ENCODE measurements around the gene HMG20B. TPM values are rescaled to one million over a fixed set of nuclear protein-coding genes. Genes with fewer than 3 reads are reported as not detected.

The HMG20B gene
- total RNA-seq, 3 donors from 2014 or later = 120 to 142 (median 127) TPM

GRCh38 chr19:3539756-3540118 lies 33.0 kb upstream of the HMG20B start:
- no peak for TF ChIP-seq CTCF (IDR thresholded peaks at IDR 0.05)
- TF ChIP-seq POLR2AphosphoS5 (IDR thresholded peaks at IDR 0.05) = no peak
- TF ChIP-seq POLR2A (IDR thresholded peaks at IDR 0.05) = no peak
- Histone ChIP-seq H3K27me3 (no peaks in the 10 kb centered on the region), H3K36me3 (peaks cover 4% of the 10 kb centered on the region), H3K27ac (no peak overlapping the region), H3K4me1 (peaks cover 5 to 13% of the 10 kb centered on the region in 2 donors), H3K4me3 (no peak overlapping the region), H3K9me3 (no peaks in the 10 kb centered on the region)
- no peak for DNase-seq (ENCODE audit: low spot score in 2 of 2)
- intact Hi-C loops (cut with DNase I; ENCODE audit: low total_unique reads) = no loop called here

GRCh38 chr19:3543150-3544057 lies 29.3 kb upstream of the HMG20B start:
- Histone ChIP-seq H3K36me3 (no peaks in the 10 kb centered on the region), H3K4me1 (no peaks in the 10 kb centered on the region), H3K27ac (peak overlapping the region; percentile 7 to 13), H3K27me3 (no peaks in the 10 kb centered on the region), H3K4me3 (no peak overlapping the region), H3K9me3 (no peaks in the 10 kb centered on the region)
- DNase-seq (ENCODE audit: low spot score in 2 of 2) = no peak
- TF ChIP-seq POLR2AphosphoS5 (IDR thresholded peaks at IDR 0.05) = no peak
- no peak for TF ChIP-seq CTCF (IDR thresholded peaks at IDR 0.05)
- TF ChIP-seq POLR2A (IDR thresholded peaks at IDR 0.05) = no peak
- intact Hi-C loops (cut with DNase I; ENCODE audit: low total_unique reads) = no loop called here

- no peak for DNase-seq (ENCODE audit: low spot score in 2 of 2)
- H3K4me3 ChIP-seq = no peak overlapping the region
- H3K27ac ChIP-seq = no peak overlapping the region
- no peaks in the 10 kb centered on the region for H3K9me3 ChIP-seq
- H3K4me1 ChIP-seq = no peaks in the 10 kb centered on the region
- TF ChIP-seq POLR2AphosphoS5 (IDR thresholded peaks at IDR 0.05) (no peak), POLR2A (IDR thresholded peaks at IDR 0.05) (no peak), CTCF (IDR thresholded peaks at IDR 0.05) (no peak)
- no peaks in the 10 kb centered on the region for H3K27me3 ChIP-seq
- H3K36me3 ChIP-seq = no peaks in the 10 kb centered on the region
- intact Hi-C loops (cut with DNase I; ENCODE audit: low total_unique reads) = no loop called here
Observed at GRCh38 chr19:3544058-3544376, 28.7 kb upstream of the HMG20B start.

GRCh38 chr19:3544742-3545668 lies 27.7 kb upstream of the HMG20B start:
- no peak for DNase-seq (ENCODE audit: low spot score in 2 of 2)
- Histone ChIP-seq H3K27me3 (no peaks in the 10 kb centered on the region), H3K9me3 (no peaks in the 10 kb centered on the region), H3K4me3 (no peak overlapping the region), H3K36me3 (no peaks in the 10 kb centered on the region), H3K27ac (no peak overlapping the region), H3K4me1 (no peaks in the 10 kb centered on the region)
- TF ChIP-seq CTCF (IDR thresholded peaks at IDR 0.05) (peak; percentile 83 to 92 (median 83)), POLR2A (IDR thresholded peaks at IDR 0.05) (no peak)
- intact Hi-C loops (cut with DNase I; ENCODE audit: low total_unique reads) = loop anchor here (5.0 kb wide), 1 partner anchor 72 kb away; no protein-coding TSS in a partner anchor

- no peak for DNase-seq (ENCODE audit: low spot score in 2 of 2)
- H3K4me1 ChIP-seq = no peaks in the 10 kb centered on the region
- no peaks in the 10 kb centered on the region for H3K36me3 ChIP-seq
- H3K27ac ChIP-seq = no peak overlapping the region
- intact Hi-C loops (cut with DNase I; ENCODE audit: low total_unique reads) = loop anchor here (5.0 kb wide), 1 partner anchor 72 kb away; no protein-coding TSS in a partner anchor
- no peaks in the 10 kb centered on the region for H3K9me3 ChIP-seq
- TF ChIP-seq POLR2A (IDR thresholded peaks at IDR 0.05) (no peak), CTCF (IDR thresholded peaks at IDR 0.05) (no peak), POLR2AphosphoS5 (IDR thresholded peaks at IDR 0.05) (no peak)
- H3K4me3 ChIP-seq = no peak overlapping the region
- no peaks in the 10 kb centered on the region for H3K27me3 ChIP-seq
Observed at GRCh38 chr19:3545669-3546034, 27.1 kb upstream of the HMG20B start.
